CD4-positive, CD25-positive, alpha-beta regulatory T cell (primary cell): ENCODE data around the gene NDUFAF4. TPM values are rescaled to one million over a fixed set of nuclear protein-coding genes. Genes with fewer than 3 reads are reported as not detected.
"Not testable (repeated sequence)": the region's sequence is repeated elsewhere in the genome, so short reads cannot be mapped to it uniquely, and the experiment has no call there.

Source experiments
- ATAC-seq, 2 donors: fragments of 150-1000 bp; cut with Tn5 transposase; one replicate each; pipeline ENCODE4 v1.10.0; 2021; ENCODE audit warnings: low read depth in 2 of 2, moderate number of reproducible peaks in 2 of 2, moderate library complexity in 1 of 2
- DNase-seq, 3 donors: peaks; one replicate each; pipeline versions ENCODE4 v3.0.0 to v3.0.0-alpha.2; 2012 to 2022; ENCODE audit warnings: mixed read lengths in 1 of 3
- H3K27ac ChIP-seq: one replicate; pipeline ENCODE4 v1.7.0; 2013; ENCODE audit warnings: mild to moderate bottlenecking, low read length; ENCODE audit not compliant: insufficient read depth, poor library complexity, severe bottlenecking
- H3K27me3 ChIP-seq: one replicate; pipeline ENCODE4 v1.7.0; 2013; ENCODE audit warnings: low read length; ENCODE audit not compliant: control insufficient read depth, insufficient read depth
- H3K36me3 ChIP-seq: one replicate; pipeline ENCODE4 v1.7.0; 2013; ENCODE audit warnings: mild to moderate bottlenecking, low read length, moderate library complexity; ENCODE audit not compliant: control insufficient read depth, insufficient read depth
- H3K4me1 ChIP-seq: 2 replicates; pipeline ENCODE4 v1.7.0; 2013; ENCODE audit warnings: mild to moderate bottlenecking, low read length; ENCODE audit not compliant: insufficient read depth, control insufficient read depth, poor library complexity, severe bottlenecking
- H3K4me3 ChIP-seq: one replicate; pipeline ENCODE4 v1.7.0; 2013; ENCODE audit warnings: low read depth, mild to moderate bottlenecking, low read length, moderate library complexity
- H3K9me3 ChIP-seq, 2 experiments: 1 replicate in 1 of 2; 2 replicates in 1 of 2; pipeline ENCODE4 v1.7.0; 2013; ENCODE audit warnings: low read length in 2 of 2, mild to moderate bottlenecking in 1 of 2, moderate library complexity in 1 of 2; ENCODE audit not compliant: control insufficient read depth in 2 of 2
- H3K27ac Mint-ChIP-seq, 3 donors: one replicate each; pipeline ENCODE4 v1.8.0; 2020 to 2022; ENCODE audit warnings: mild to moderate bottlenecking in 3 of 3, mixed read lengths in 3 of 3, moderate library complexity in 2 of 3
- H3K27me3 Mint-ChIP-seq: one replicate; pipeline ENCODE4 v1.8.0; 2022; ENCODE audit warnings: mild to moderate bottlenecking, mixed read lengths
- H3K36me3 Mint-ChIP-seq: one replicate; pipeline ENCODE4 v1.8.0; 2020; ENCODE audit warnings: mixed read lengths
- H3K4me1 Mint-ChIP-seq, 4 donors: one replicate each; pipeline ENCODE4 v1.8.0; 2020 to 2022; ENCODE audit warnings: mixed read lengths in 4 of 4, mild to moderate bottlenecking in 1 of 4
- H3K4me3 Mint-ChIP-seq, 4 donors: one replicate each; pipeline ENCODE4 v1.8.0; 2020 to 2022; ENCODE audit warnings: mild to moderate bottlenecking in 4 of 4, mixed read lengths in 4 of 4, moderate library complexity in 3 of 4
- H3K9me3 Mint-ChIP-seq, 7 donors: one replicate each; pipeline ENCODE4 v1.8.0; 2020 to 2022; ENCODE audit warnings: mixed read lengths in 7 of 7, mild to moderate bottlenecking in 3 of 7, moderate library complexity in 2 of 7
- polyA plus RNA-seq, 4 donors: library from polyadenylated mRNA; unstranded; fragments of 300-500 nt; fragmentation: Illumina TruSeq; gene quantifications; one replicate each; pipeline ENCODE4 v1.2.3, GENCODE V29; 2021
- total RNA-seq: library from RNA; stranded (reverse); gene quantifications from one replicate; pipeline ENCODE4 v1.2.3, GENCODE V29; 2022

NDUFAF4 gene
- total and polyA plus RNA-seq, 5 donors from 2014 or later, result 25.6 to 88.7 (median 70.2) TPM

GRCh38 chr6:96898241-96898851, 655 bp upstream of the NDUFAF4 start:
- H3K4me1 Mint-ChIP-seq, result peaks cover 24 to 42% (median 35%) of the 10 kb centered on the region in 4 donors
- Histone ChIP-seq H3K27ac (peak overlapping the region; percentile 93), H3K4me1 (peaks cover 24% of the 10 kb centered on the region), H3K27me3 (peaks cover 6% of the 10 kb centered on the region), H3K4me3 (peak overlapping the region; percentile 96), H3K9me3 (no peaks in the 10 kb centered on the region), H3K36me3 (peaks cover 21% of the 10 kb centered on the region)
- peak overlapping the region; percentile 44 to 91 (median 91) for H3K27ac Mint-ChIP-seq
- H3K9me3 Mint-ChIP-seq, result no peaks in the 10 kb centered on the region
- peaks cover 26% of the 10 kb centered on the region for H3K27me3 Mint-ChIP-seq
- ATAC-seq (no peak), DNase-seq (peak in 2 of 3 donors; percentile 15 to 34)
- H3K4me3 Mint-ChIP-seq, result peak overlapping the region; percentile 93 to 100 (median 95)
- peaks cover 3% of the 10 kb centered on the region for H3K36me3 Mint-ChIP-seq

GRCh38 chr6:96889146-96889545, 8.5 kb downstream of the NDUFAF4 start:
- no peak overlapping the region for H3K27ac ChIP-seq
- H3K9me3 Mint-ChIP-seq, result no peaks in the 10 kb centered on the region
- H3K4me3 ChIP-seq, result no peak overlapping the region
- peaks cover 39% of the 10 kb centered on the region for H3K36me3 ChIP-seq
- no peak for DNase-seq
- H3K9me3 ChIP-seq, result no peaks in the 10 kb centered on the region
- no peak overlapping the region for H3K4me3 Mint-ChIP-seq
- H3K36me3 Mint-ChIP-seq, result peaks cover 22% of the 10 kb centered on the region
- H3K4me1 Mint-ChIP-seq, result peaks cover 4 to 13% (median 8%) of the 10 kb centered on the region in 4 donors
- no peaks in the 10 kb centered on the region for H3K27me3 ChIP-seq
- H3K27ac Mint-ChIP-seq, result no peak overlapping the region
- H3K4me1 ChIP-seq, result no peaks in the 10 kb centered on the region
- ATAC-seq, result no peak
- no peaks in the 10 kb centered on the region for H3K27me3 Mint-ChIP-seq

GRCh38 chr6:96888745-96889144, 8.9 kb downstream of the NDUFAF4 start:
- Histone ChIP-seq H3K4me3 (no peak overlapping the region), H3K27me3 (no peaks in the 10 kb centered on the region), H3K27ac (no peak overlapping the region), H3K9me3 (no peaks in the 10 kb centered on the region), H3K4me1 (no peaks in the 10 kb centered on the region), H3K36me3 (peaks cover 35% of the 10 kb centered on the region)
- Mint-ChIP-seq H3K9me3 (no peaks in the 10 kb centered on the region), H3K4me3 (no peak overlapping the region), H3K36me3 (peaks cover 22% of the 10 kb centered on the region), H3K27me3 (no peaks in the 10 kb centered on the region), H3K27ac (peak overlapping the region in 2 of 3 donors; percentile 7 to 50), H3K4me1 (peaks cover 4 to 13% (median 5%) of the 10 kb centered on the region in 4 donors)
- ATAC-seq (no peak), DNase-seq (no peak)

- Mint-ChIP-seq H3K4me3 (no peak overlapping the region), H3K9me3 (no peaks in the 10 kb centered on the region), H3K4me1 (peaks cover 4 to 13% (median 5%) of the 10 kb centered on the region in 4 donors), H3K27me3 (no peaks in the 10 kb centered on the region), H3K36me3 (peaks cover 18% of the 10 kb centered on the region), H3K27ac (no peak overlapping the region)
- H3K36me3 ChIP-seq, result peaks cover 16% of the 10 kb centered on the region
- no peak for DNase-seq
- H3K27ac ChIP-seq, result no peak overlapping the region
- no peaks in the 10 kb centered on the region for H3K9me3 ChIP-seq
- ATAC-seq, result no peak
- H3K4me3 ChIP-seq, result no peak overlapping the region
- no peaks in the 10 kb centered on the region for H3K4me1 ChIP-seq
- H3K27me3 ChIP-seq, result no peaks in the 10 kb centered on the region
These were observed 11.2 kb downstream of the NDUFAF4 start for GRCh38 chr6:96886519-96886918.

GRCh38 chr6:96885187-96885631, 12.5 kb downstream of the NDUFAF4 start:
- H3K9me3 ChIP-seq, H3K36me3 ChIP-seq, H3K9me3 Mint-ChIP-seq, H3K4me1 ChIP-seq, H3K27me3 ChIP-seq, H3K27me3 Mint-ChIP-seq, H3K27ac ChIP-seq: not testable (repeated sequence)
- ATAC-seq, result peak; percentile 66 to 77
- Mint-ChIP-seq H3K4me3 (peak overlapping the region in 2 of 4 donors; percentile 17 to 58), H3K4me1 (peaks cover 4 to 13% (median 5%) of the 10 kb centered on the region in 4 donors), H3K27ac (peak overlapping the region; percentile 28 to 79 (median 49)), H3K36me3 (peaks cover 11% of the 10 kb centered on the region)
- peak overlapping the region; percentile 29 for H3K4me3 ChIP-seq
- DNase-seq, result peak in 2 of 3 donors; percentile 27 to 77

GRCh38 chr6:96878143-96878542, 19.5 kb downstream of the NDUFAF4 start:
- Mint-ChIP-seq H3K36me3 (no peaks in the 10 kb centered on the region), H3K27me3 (peaks cover 16% of the 10 kb centered on the region), H3K27ac (no peak overlapping the region), H3K9me3 (no peaks in the 10 kb centered on the region), H3K4me1 (no peaks in the 10 kb centered on the region), H3K4me3 (no peak overlapping the region)
- Histone ChIP-seq H3K4me1 (no peaks in the 10 kb centered on the region), H3K36me3 (no peaks in the 10 kb centered on the region), H3K27me3 (peaks cover 2% of the 10 kb centered on the region), H3K27ac (no peak overlapping the region), H3K9me3 (no peaks in the 10 kb centered on the region), H3K4me3 (no peak overlapping the region)
- ATAC-seq, result no peak
- DNase-seq, result no peak

GRCh38 chr6:96876886-96877545, 20.7 kb downstream of the NDUFAF4 start:
- Histone ChIP-seq H3K27ac (no peak overlapping the region), H3K27me3 (peaks cover 2% of the 10 kb centered on the region), H3K4me1 (no peaks in the 10 kb centered on the region), H3K4me3 (no peak overlapping the region), H3K36me3 (no peaks in the 10 kb centered on the region), H3K9me3 (no peaks in the 10 kb centered on the region)
- no peak overlapping the region for H3K4me3 Mint-ChIP-seq
- peaks cover 19% of the 10 kb centered on the region for H3K27me3 Mint-ChIP-seq
- H3K9me3 Mint-ChIP-seq, result no peaks in the 10 kb centered on the region
- H3K4me1 Mint-ChIP-seq, result no peaks in the 10 kb centered on the region
- ATAC-seq (no peak), DNase-seq (no peak)
- H3K36me3 Mint-ChIP-seq, result no peaks in the 10 kb centered on the region
- H3K27ac Mint-ChIP-seq, result no peak overlapping the region

GRCh38 chr6:96872976-96873375, 24.7 kb downstream of the NDUFAF4 start:
- Mint-ChIP-seq H3K27ac (no peak overlapping the region), H3K4me3 (no peak overlapping the region), H3K27me3 (peaks cover 35% of the 10 kb centered on the region), H3K4me1 (no peaks in the 10 kb centered on the region), H3K36me3 (no peaks in the 10 kb centered on the region), H3K9me3 (no peaks in the 10 kb centered on the region)
- Histone ChIP-seq H3K27me3 (peaks cover 3% of the 10 kb centered on the region), H3K4me3 (no peak overlapping the region), H3K36me3 (no peaks in the 10 kb centered on the region), H3K9me3 (no peaks in the 10 kb centered on the region), H3K4me1 (no peaks in the 10 kb centered on the region), H3K27ac (no peak overlapping the region)
- ATAC-seq, result no peak
- DNase-seq, result no peak
